GM12878 (cell line): ENCODE results near the gene SLFN14. TPM values are rescaled to one million over a fixed set of nuclear protein-coding genes. Genes with fewer than 3 reads are reported as not detected.

Experiments used
- ATAC-seq: fragments of 200-7000 bp; cut with Tn5 transposase; 3 replicates; pipeline ENCODE4 v1.9.1; 2020; ENCODE audit warnings: mild to moderate bottlenecking, moderate library complexity
- BruUV-seq: library from RNA; stranded (reverse); fragments of 400-500 nt; replicated peaks from 2 replicates; lab custom pipeline; 2021; lab: Mats Ljungman, UMichigan
- CTCF ChIA-PET: fragments of 300-600 bp; sonication (Branson Sonifier 250); formaldehyde crosslinking; extraction: SDS; loops from one replicate; lab custom pipeline; 2021; ENCODE audit warnings: inconsistent platforms; lab: Yijun Ruan, JAX
- POLR2A ChIA-PET: fragments of 350-600 bp; formaldehyde crosslinking; extraction: SDS; loops from one replicate; lab custom pipeline; 2021; ENCODE audit warnings: inconsistent platforms; lab: Charles Lee
- RAD21 ChIA-PET: fragments of 300-600 bp; sonication (Branson Sonifier 250); formaldehyde crosslinking; loops from one replicate; lab custom pipeline; 2023; ENCODE audit warnings: antibody characterized with exemption; ENCODE audit not compliant: unreplicated experiment; lab: Charles Lee
- SMC1A ChIA-PET: fragments of 300-600 bp; sonication (Branson Sonifier 250); formaldehyde crosslinking; loops from one replicate; lab custom pipeline; 2023; ENCODE audit not compliant: unreplicated experiment, uncharacterized antibody; lab: Charles Lee
- DNase-seq: peaks from one replicate; pipeline ENCODE4 v3.0.0-alpha.2; 2011; ENCODE audit warnings: low read depth, low spot score
- FAIRE-seq: peaks from 3 replicates; lab custom pipeline; 2011; peaks lifted over from hg19 to GRCh38; lab: Jason Lieb, UNC
- H2AFZ ChIP-seq: 2 replicates; pipeline ENCODE4 v1.6.0; 2011; ENCODE audit warnings: low read depth, low read length, control low read depth; ENCODE audit not compliant: control insufficient read depth
- H3K27ac ChIP-seq: 2 replicates; pipeline ENCODE4 v1.5.1; 2011; ENCODE audit warnings: control low read depth; ENCODE audit not compliant: control insufficient read depth, insufficient read depth
- H3K27me3 ChIP-seq, 2 experiments: replicated peaks in 1 of 2; 2 replicates each; pipeline versions ENCODE4 v1.6.0 to v1.6.1; 2011; ENCODE audit warnings: low read length in 1 of 2; ENCODE audit not compliant: control insufficient read depth in 2 of 2, insufficient read depth in 2 of 2
- H3K36me3 ChIP-seq, 2 experiments: 2 replicates each; pipeline ENCODE4 v1.5.1; 2011; ENCODE audit warnings: low read length in 1 of 2; ENCODE audit not compliant: control insufficient read depth in 2 of 2, insufficient read depth in 2 of 2
- H3K4me1 ChIP-seq: 2 replicates; pipeline ENCODE4 v1.6.1; 2011; ENCODE audit warnings: mild to moderate bottlenecking, low read length, moderate library complexity, mixed read lengths; ENCODE audit not compliant: control insufficient read depth, insufficient read depth
- H3K4me2 ChIP-seq: 2 replicates; pipeline ENCODE4 v1.6.0; 2011; ENCODE audit warnings: control low read depth; ENCODE audit not compliant: control insufficient read depth, insufficient read depth
- H3K4me3 ChIP-seq: fragments of 200-600 bp; sonication (generic); 2 replicates; pipeline ENCODE4 v1.5.1; 2016
- H3K79me2 ChIP-seq: 2 replicates; pipeline ENCODE4 v1.6.0; 2011; ENCODE audit warnings: low read length; ENCODE audit not compliant: control insufficient read depth, insufficient read depth
- H3K9ac ChIP-seq: 2 replicates; pipeline ENCODE4 v1.8.0; 2011; ENCODE audit warnings: low read length, control low read depth, mixed read lengths; ENCODE audit not compliant: control insufficient read depth, insufficient read depth
- H3K9me3 ChIP-seq: replicated peaks from 3 replicates; pipeline ENCODE4 v1.5.1; 2011; ENCODE audit warnings: mild to moderate bottlenecking, low read length; ENCODE audit not compliant: control insufficient read depth, insufficient read depth
- H4K20me1 ChIP-seq: 2 replicates; pipeline ENCODE4 v1.6.0; 2011; ENCODE audit not compliant: control insufficient read depth, insufficient read depth
- ATF2 ChIP-seq: IDR thresholded peaks from 2 replicates; pipeline ENCODE4 v1.6.1; 2012; ENCODE audit warnings: low read length, inconsistent platforms
- CHD1 ChIP-seq: IDR thresholded peaks from 2 replicates; pipeline ENCODE4 v1.6.1; 2012; ENCODE audit warnings: low read depth, low read length, improper control_type of control experiment
- JUND ChIP-seq: IDR thresholded peaks from 2 replicates; pipeline ENCODE4 v1.6.1; 2012; ENCODE audit warnings: low read depth, mild to moderate bottlenecking, low read length, improper control_type of control experiment, moderate library complexity
- MTA2 ChIP-seq: fragments of 450-650 bp; IDR thresholded peaks from 2 replicates; pipeline ENCODE4 v1.6.1; 2016; ENCODE audit warnings: low read depth, mild to moderate bottlenecking, moderate library complexity
- NFIC ChIP-seq: IDR thresholded peaks from 2 replicates; pipeline ENCODE4 v1.6.1; 2012; ENCODE audit warnings: low read depth, mild to moderate bottlenecking, inconsistent platforms, low read length, moderate library complexity
- SUPT20H ChIP-seq: IDR thresholded peaks from 2 replicates; pipeline ENCODE4 v1.6.1; 2011; ENCODE audit warnings: low read depth, mild to moderate bottlenecking, low read length, moderate library complexity, borderline replicate concordance; ENCODE audit not compliant: control insufficient read depth
- WRNIP1 ChIP-seq: IDR thresholded peaks from 2 replicates; pipeline ENCODE4 v1.6.1; 2011; ENCODE audit warnings: low read depth, low read length, improper control_type of control experiment, borderline replicate concordance
- ZNF384 ChIP-seq: IDR thresholded peaks from 2 replicates; pipeline ENCODE4 v1.6.1; 2012; ENCODE audit warnings: low read depth, mild to moderate bottlenecking, low read length, improper control_type of control experiment, borderline replicate concordance
- ZNF622 ChIP-seq: fragments of 450-650 bp; IDR thresholded peaks from 2 replicates; pipeline ENCODE4 v1.6.1; 2017; ENCODE audit warnings: mild to moderate bottlenecking, inconsistent platforms
- WGBS: methylation state at CpG from one replicate; pipeline ENCODE4 v1.1.6; 2016; ENCODE audit warnings: low lambda C conversion rate; ENCODE audit not compliant: insufficient replicate concordance, insufficient coverage; ENCODE audit errors: missing lambda C conversion rate; 5-methylcytosine and 5-hydroxymethylcytosine counted together
- in situ Hi-C: fragments of 300-500 bp; cut with MboI; formaldehyde crosslinking; loops from 9 replicates; pipeline ENCODE4 v1.14.3; 2018; ENCODE audit warnings: mixed read lengths
- intact Hi-C: fragments of 100-400 bp; cut with micrococcal nuclease; formaldehyde crosslinking; loops from one replicate; pipeline ENCODE4 v1.14.2; 2022; ENCODE audit not compliant: unreplicated experiment
- polyA plus RNA-seq, 11 experiments: library from polyadenylated mRNA; depleted of rRNA in 4 of 11; unstranded in 6 of 11; stranded (reverse) in 5 of 11; fragments of >200 nt; fragmentation: Nextera tagmentation in 4 of 11; fragmentation: Illumina TruSeq in 1 of 11; extraction: Ambion mirVana in 4 of 11; extraction: Trizol in 1 of 11; gene quantifications; 1 replicate in 1 of 11; 2 replicates in 10 of 11; pipeline versions ENCODE4 v1.2.1 to v1.2.3, GENCODE V29; 2011 to 2016; ENCODE audit warnings: inconsistent platforms in 2 of 11, missing spikeins in 2 of 11, low read depth in 1 of 11
- total RNA-seq, 4 experiments: library from RNA; depleted of rRNA in 3 of 4; stranded (reverse); fragments of >200 nt in 3 of 4; fragmentation: Illumina TruSeq in 1 of 4; extraction: Trizol in 1 of 4; gene quantifications; 2 replicates each; pipeline versions ENCODE4 v1.2.1 to v1.2.3, GENCODE V29; 2013 to 2021

Gene SLFN14
- total and polyA plus RNA-seq, 10 of the 15 experiments (the other 5 are each of a cell fraction or from before 2014, with no cell fraction given): 0.06 to 0.11 (median 0.06) TPM; not detected in 7

GRCh38 chr17:35548978-35549377 is 11.6 kb downstream of the SLFN14 start (continued):
- TF ChIP-seq ZNF622 (no peak), CHD1 (no peak)
- TF ChIP-seq, all 136 proteins: peak for 0

- no peak for FAIRE-seq
- 87% methylated on average over 8 of the region's 8 CpGs for WGBS
- H3K9me3 ChIP-seq: no peaks in the 10 kb centered on the region
- no peak overlapping the region for H3K4me3 ChIP-seq
- no peaks in the 10 kb centered on the region; the same call in 1 of the 2 replicates for H3K4me1 ChIP-seq
- in situ Hi-C loops: no loop called here
- no peak overlapping the region for H3K4me2 ChIP-seq
- no peaks in the 10 kb centered on the region for H4K20me1 ChIP-seq
- no peak for TF ChIP-seq SUPT20H
- TF ChIP-seq MTA2: no peak
- TF ChIP-seq NFIC: no peak
- no peak for TF ChIP-seq ZNF384
- TF ChIP-seq WRNIP1: no peak
- TF ChIP-seq JUND: no peak
- no peak for TF ChIP-seq ATF2
- TF ChIP-seq, all 136 proteins: peak for 0
- intact Hi-C loops: no loop called here
- Histone ChIP-seq H3K27ac (no peak overlapping the region), H3K79me2 (no peaks in the 10 kb centered on the region), H3K36me3 (no peaks in the 10 kb centered on the region; a peak in 1 of 4 replicates), H2AFZ (no peak overlapping the region), H3K9ac (no peak overlapping the region), H3K27me3 (no peaks in the 10 kb centered on the region)
- ChIA-PET RAD21 (no interaction called here), CTCF (interaction anchor here (0.9 to 2.1 kb wide), 4 partner anchors 11 to 199 kb away, joined by 3 to 6 read pairs (median 4); no protein-coding TSS in a partner anchor), SMC1A (interaction anchor here (1.0 kb wide), 1 partner anchor 281 kb away, joined by 3 read pairs; no protein-coding TSS in a partner anchor), POLR2A (no interaction called here)
- ATAC-seq: no peak
- no peak for DNase-seq
- no TSS peak for BruUV-seq
Measured at GRCh38 chr17:35548208-35548810, 12.3 kb downstream of the SLFN14 start.
